GM20000 (cell line): Measurements from ENCODE around the gene SYT7.
"Not testable (repeated sequence)": the region's sequence is repeated elsewhere in the genome, so short reads cannot be mapped to it uniquely, and the experiment has no call there.

Experiments used
- DNase-seq: peaks from one replicate; pipeline ENCODE4 v3.0.0; 2012; ENCODE audit warnings: low spot score
- CTCF ChIP-seq: IDR thresholded peaks from 2 replicates; pipeline ENCODE4 v1.5.1; 2012; ENCODE audit warnings: mild to moderate bottlenecking, control low read depth; ENCODE audit errors: extremely low read depth, missing control alignments

The SYT7 gene

GRCh38 chr11:61474013-61474643, 106.7 kb downstream of the SYT7 start:
- no peak for TF ChIP-seq CTCF
- DNase-seq, result no peak

GRCh38 chr11:61473370-61474012, 107.4 kb downstream of the SYT7 start:
- TF ChIP-seq CTCF, result no peak
- DNase-seq, result no peak

GRCh38 chr11:61472868-61473267, 108.0 kb downstream of the SYT7 start:
- no peak for TF ChIP-seq CTCF
- no peak for DNase-seq

GRCh38 chr11:61472282-61472681, 108.6 kb downstream of the SYT7 start:
- no peak for DNase-seq
- no peak for TF ChIP-seq CTCF

- no peak for TF ChIP-seq CTCF
- DNase-seq, result no peak
Observed at GRCh38 chr11:61468002-61468401, 112.9 kb downstream of the SYT7 start.

- not testable (repeated sequence) for DNase-seq
Observed at GRCh38 chr11:61467602-61468001, 113.3 kb downstream of the SYT7 start.
